Activated CD8-positive, alpha-beta memory T cell treated with anti-CD3 and anti-CD28 coated beads for 36 hours (primary cell): ENCODE measurements around the gene TTC17. TPM values are rescaled to one million over a fixed set of nuclear protein-coding genes. Genes with fewer than 3 reads are reported as not detected.
"Not testable (repeated sequence)": the region's sequence is repeated elsewhere in the genome, so short reads cannot be mapped to it uniquely, and the experiment has no call there.

ENCODE experiments used
- CTCF ChIA-PET: fragments of 350-600 bp; sonication (Branson Sonifier 250); formaldehyde crosslinking; loops from one replicate; lab custom pipeline; 2021; ENCODE audit warnings: antibody characterized with exemption; lab: Charles Lee
- POLR2A ChIA-PET: fragments of 350-600 bp; sonication (Branson Sonifier 250); formaldehyde crosslinking; loops from one replicate; lab custom pipeline; 2021; ENCODE audit warnings: antibody characterized with exemption; lab: Charles Lee
- total RNA-seq, 2 experiments: library from RNA; stranded (reverse); gene quantifications; one replicate each; pipeline ENCODE4 v1.2.3, GENCODE V29; 2021

TTC17 gene, protein sequence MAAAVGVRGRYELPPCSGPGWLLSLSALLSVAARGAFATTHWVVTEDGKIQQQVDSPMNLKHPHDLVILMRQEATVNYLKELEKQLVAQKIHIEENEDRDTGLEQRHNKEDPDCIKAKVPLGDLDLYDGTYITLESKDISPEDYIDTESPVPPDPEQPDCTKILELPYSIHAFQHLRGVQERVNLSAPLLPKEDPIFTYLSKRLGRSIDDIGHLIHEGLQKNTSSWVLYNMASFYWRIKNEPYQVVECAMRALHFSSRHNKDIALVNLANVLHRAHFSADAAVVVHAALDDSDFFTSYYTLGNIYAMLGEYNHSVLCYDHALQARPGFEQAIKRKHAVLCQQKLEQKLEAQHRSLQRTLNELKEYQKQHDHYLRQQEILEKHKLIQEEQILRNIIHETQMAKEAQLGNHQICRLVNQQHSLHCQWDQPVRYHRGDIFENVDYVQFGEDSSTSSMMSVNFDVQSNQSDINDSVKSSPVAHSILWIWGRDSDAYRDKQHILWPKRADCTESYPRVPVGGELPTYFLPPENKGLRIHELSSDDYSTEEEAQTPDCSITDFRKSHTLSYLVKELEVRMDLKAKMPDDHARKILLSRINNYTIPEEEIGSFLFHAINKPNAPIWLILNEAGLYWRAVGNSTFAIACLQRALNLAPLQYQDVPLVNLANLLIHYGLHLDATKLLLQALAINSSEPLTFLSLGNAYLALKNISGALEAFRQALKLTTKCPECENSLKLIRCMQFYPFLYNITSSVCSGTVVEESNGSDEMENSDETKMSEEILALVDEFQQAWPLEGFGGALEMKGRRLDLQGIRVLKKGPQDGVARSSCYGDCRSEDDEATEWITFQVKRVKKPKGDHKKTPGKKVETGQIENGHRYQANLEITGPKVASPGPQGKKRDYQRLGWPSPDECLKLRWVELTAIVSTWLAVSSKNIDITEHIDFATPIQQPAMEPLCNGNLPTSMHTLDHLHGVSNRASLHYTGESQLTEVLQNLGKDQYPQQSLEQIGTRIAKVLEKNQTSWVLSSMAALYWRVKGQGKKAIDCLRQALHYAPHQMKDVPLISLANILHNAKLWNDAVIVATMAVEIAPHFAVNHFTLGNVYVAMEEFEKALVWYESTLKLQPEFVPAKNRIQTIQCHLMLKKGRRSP
- 10 to 100 TPM; 31.8 to 33.7 TPM for total RNA-seq

DNA sequence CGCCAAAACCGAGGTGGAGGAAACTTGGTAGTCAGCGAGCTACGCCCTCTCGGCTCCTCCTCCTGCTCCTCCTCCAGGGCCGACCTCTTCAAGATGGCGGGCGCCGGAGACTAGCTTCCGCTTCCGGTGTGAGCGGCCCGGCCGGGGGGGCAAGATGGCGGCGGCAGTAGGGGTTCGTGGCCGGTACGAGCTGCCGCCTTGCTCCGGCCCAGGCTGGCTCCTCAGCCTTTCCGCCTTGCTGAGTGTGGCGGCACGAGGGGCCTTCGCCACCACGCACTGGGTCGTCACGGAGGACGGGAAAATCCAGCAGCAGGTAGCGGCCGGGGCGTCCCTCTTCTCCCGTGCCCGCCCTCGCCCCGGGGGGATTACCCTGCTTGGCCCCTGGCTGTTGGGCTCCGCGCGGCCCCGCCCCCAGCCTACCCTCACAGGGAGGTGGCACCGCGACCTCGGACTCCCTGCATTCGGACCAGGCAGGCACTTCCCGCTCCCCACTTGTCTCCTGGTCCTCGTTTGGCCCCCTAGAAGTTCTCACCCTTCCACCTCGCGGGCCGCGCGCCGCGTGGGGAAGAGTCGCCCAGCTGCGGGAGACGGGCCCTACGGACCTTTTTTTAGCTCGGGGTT, at the start of gene TTC17:
Gene TTC17 (plus strand): TSS at position 120 of the 621 bp plus-strand sequence. CDS start 35 bp downstream, at position 155.
- ChIA-PET CTCF (interaction anchor here (1.0 to 2.8 kb wide), 2 partner anchors 47 to 209 kb away, joined by 3 to 16 read pairs; partner anchors contain the start of gene API5), POLR2A (interaction anchor here (0.5 to 1.9 kb wide), 7 partner anchors 9 to 322 kb away, joined by 3 to 22 read pairs (median 3); partner anchors contain the start of gene API5)

DNA sequence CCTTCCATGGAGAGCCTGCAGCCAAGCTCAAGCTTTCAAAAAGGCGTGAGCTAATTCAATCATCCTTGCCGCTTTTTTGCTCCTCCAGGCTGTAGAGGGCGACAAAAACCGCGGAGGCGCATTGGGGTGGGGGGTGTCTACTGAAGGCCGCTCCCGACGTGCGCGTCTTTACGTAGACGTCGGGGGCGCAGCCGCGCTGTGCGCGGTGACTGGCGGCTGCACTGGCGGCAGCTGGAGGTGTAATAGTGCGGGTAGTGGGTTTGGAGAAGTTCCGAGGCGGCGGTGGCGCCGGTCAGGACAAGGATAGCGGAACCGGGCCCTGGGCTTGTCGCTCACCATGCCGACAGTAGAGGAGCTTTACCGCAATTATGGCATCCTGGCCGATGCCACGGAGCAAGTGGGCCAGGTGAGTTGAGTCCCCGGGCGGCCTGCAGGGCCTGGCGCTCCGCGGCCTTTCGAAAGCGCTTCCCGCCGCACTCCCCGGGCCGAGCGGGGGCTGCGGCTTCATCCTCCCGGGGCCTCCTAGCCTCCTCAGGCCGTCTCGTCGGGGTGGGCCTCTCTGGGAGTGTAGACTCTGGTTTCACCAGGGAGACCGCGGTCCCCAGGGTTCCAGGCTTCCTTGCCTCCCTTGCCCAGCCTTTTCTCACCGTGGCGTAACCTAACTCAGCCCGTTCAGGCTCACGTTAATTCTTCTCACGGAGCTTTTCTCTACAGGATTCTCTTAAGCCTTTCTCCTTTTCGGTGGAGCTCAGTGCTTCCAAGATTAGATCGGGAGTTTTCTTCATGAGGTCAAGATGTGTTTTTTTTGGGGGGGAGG, 46.7 kb upstream of the TTC17 start, which contains the start of gene API5:
Gene API5 (plus strand): TSS at position 206 of the 817 bp plus-strand sequence. CDS start 132 bp downstream, at position 338.
- ChIA-PET CTCF (interaction anchor here (0.5 to 1.8 kb wide), 8 partner anchors 11 to 593 kb away, joined by 3 to 16 read pairs (median 3); partner anchors contain the start of gene TTC17), POLR2A (interaction anchor here (2.8 kb wide), 1 partner anchor 47 kb away, joined by 22 read pairs; the partner anchor contains the start of gene TTC17)

DNA sequence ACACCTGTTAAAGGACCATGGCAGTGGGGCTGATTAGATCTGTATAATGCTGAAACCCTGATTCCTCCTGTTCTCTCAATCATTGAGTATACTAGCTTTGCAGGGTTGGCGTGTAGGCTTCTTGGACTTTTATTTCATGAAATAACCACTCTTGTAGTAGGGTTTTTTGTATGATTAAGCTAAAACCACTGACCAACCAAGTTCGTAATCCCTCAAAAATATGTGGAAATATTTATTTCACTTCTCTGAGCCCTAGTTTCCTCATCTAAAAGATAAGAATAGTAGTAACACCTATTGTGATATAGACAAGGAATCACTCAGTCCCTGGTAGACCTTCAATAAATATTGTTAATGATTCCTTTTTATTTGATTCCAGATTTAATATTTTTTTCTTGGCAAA, 42.8 kb upstream of the TTC17 start:
- CTCF ChIA-PET: no interaction called here
- POLR2A ChIA-PET: no interaction called here

DNA sequence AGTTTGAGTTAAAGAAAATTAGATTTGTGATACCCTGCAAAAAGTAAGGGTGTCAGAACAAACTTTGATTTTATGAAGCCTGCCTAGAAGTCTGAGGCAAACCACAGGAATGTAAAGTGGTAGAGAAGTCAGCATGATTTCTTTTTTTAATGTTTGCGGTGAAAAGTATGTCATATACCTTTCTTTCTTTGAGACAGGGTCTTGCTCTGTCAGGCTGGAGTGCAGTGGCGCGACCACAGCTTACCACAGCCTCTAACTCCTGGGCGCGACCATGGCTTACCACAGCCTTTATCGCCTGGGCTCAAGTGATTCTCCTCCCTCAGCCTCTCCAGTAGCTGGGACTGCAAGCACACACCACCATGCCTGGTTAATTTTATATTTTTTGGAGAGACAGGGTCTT, 42.3 kb upstream of the TTC17 start:
- ChIA-PET POLR2A (no interaction called here), CTCF (no interaction called here)

DNA sequence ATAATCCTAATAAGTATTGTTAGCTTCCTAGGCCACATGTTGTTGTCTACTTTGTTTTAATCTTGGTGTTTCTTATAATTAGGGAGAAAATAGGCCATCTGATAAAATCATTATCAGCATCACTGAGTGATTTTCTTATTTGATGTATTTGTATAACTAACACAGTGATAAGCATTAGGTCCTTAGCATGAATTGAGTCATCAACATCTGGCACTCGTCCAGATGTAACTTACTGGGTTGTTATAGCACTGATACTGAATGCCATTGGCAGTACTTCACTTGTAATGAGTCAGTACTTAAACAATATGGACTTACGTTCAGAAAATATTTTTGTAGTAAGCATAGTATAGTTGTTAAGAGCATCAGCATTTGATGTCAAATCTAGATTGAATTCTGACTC, 30.7 kb upstream of the TTC17 start:
- POLR2A ChIA-PET: no interaction called here

DNA sequence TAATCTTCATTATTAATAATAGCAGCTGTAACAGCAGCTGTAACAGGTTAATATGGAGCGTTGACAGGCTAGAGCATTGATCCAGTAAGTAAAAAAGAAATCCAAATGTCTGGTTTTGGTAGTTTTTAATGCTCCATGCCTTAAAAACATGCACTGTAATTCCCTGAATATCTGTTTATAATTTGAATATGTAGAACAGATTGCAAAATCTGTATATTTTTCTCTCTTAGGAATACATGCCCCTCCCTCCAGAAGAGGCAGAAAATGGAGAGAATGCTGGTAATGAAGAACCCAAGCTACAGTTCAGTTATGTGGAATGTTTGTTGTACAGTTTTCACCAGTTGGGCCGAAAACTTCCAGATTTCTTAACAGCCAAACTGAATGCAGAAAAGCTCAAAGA, 30.2 kb upstream of the TTC17 start:
- CTCF ChIA-PET: interaction anchor here (1.0 kb wide), 1 partner anchor 16 kb away, joined by 3 read pairs; the partner anchor contains the start of gene API5
- POLR2A ChIA-PET: no interaction called here

More for the DNA sequence above, 30.7 kb upstream of the TTC17 start:
- CTCF ChIA-PET: interaction anchor here (1.0 kb wide), 1 partner anchor 16 kb away, joined by 3 read pairs; the partner anchor contains the start of gene API5

DNA sequence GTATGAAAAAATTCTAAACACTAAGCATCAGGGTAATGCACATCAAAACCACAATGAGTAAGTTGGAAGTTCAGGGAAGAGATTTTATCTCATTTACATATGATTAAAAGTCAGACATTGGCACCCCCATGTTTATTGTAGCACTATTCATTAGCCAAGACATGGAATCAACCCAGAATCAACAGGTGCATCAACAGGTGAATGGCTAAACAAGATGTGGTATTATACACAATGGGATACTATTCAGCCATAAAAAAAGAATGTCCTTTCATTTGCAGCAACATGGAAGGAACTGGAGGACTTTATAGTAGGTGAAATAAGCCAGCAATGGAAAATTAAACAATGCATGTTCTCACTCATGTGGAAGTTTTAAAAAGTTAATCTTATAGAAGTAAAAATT, 17.6 kb upstream of the TTC17 start:
- ChIA-PET CTCF (no interaction called here), POLR2A (no interaction called here)

DNA sequence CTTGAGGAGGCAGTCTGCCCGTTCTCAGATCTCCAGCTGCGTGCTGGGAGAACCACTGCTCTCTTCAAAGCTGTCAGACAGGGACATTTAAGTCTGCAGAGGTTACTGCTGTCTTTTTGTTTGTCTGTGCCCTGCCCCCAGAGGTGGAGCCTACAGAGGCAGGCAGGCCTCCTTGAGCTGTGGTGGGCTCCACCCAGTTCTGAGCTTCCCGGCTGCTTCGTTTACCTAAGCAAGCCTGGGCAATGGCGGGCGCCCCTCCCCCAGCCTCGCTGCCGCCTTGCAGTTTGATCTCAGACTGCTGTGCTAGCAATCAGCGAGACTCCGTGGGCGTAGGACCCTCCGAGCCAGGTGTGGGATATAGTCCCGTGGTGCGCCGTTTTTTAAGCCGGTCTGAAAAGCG, 7.3 kb upstream of the TTC17 start:
- POLR2A ChIA-PET, CTCF ChIA-PET: not testable (repeated sequence)

DNA sequence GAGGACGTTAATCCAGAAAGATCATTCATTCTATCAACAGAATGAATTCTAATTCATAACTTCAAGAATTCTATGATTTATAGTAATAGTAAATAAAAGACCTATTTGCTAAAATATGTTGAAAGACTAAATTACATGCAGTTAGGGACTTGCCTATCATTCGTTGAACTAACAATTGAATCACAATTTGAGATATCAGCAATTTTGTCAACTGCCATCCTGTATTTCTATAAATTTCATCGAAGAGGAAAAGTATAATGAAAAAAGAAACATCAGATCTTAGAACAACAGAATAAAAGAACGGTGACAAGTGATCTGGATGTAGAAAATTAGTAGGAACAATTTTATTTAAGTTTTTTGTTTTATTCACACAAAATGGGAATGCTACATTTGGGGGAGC, 4.4 kb upstream of the TTC17 start:
- ChIA-PET CTCF (no interaction called here), POLR2A (no interaction called here)

DNA sequence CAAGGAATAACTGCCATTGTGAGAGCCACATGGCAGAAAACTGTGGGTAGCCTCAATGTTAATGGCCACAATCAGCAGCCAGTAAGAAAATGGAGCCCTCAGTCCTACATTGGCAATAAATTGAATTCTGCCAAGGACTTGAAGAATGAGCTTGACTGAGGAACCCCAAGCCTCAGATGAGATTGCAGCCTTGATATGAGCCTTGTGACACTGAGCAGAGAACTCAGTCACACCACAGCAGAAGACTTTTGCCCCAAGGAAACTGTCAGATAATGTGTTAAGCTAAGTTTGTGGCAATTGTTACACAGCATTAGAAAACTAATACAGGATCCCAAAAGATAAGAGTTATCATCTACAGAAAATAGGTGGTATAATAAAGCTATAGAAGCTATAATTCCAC, 2.4 kb upstream of the TTC17 start:
- ChIA-PET CTCF (no interaction called here), POLR2A (no interaction called here)

DNA sequence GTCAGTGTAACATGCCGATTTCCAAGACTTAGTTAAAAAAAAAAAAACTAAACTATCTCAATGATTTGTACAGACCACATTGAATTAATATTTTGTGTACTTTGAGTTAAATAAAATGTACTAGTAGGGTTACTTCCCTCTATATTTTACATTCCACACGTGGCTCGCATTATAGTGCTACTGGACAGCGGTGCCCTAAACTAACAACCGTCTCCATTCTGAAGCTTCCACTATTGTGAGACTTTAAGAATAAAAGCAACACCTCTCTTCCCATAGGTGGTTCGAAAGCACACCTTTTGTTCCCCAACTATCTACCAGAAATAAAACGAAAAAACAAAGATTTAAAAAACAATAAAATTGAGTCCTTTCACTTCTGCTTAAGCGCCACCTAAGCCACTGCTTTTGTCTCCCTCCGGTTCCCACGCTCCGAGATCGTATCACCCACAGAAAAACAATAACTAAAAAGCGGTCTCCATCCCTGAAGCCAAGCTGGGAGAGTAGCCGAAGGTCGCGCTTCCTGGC, 380 bp upstream of the TTC17 start:
- CTCF ChIA-PET: interaction anchor here (2.8 kb wide), 1 partner anchor 46 kb away, joined by 16 read pairs; the partner anchor contains the start of gene API5
- POLR2A ChIA-PET: interaction anchor here (0.5 to 1.9 kb wide), 7 partner anchors 10 to 323 kb away, joined by 3 to 22 read pairs (median 3); partner anchors contain the start of gene API5

DNA sequence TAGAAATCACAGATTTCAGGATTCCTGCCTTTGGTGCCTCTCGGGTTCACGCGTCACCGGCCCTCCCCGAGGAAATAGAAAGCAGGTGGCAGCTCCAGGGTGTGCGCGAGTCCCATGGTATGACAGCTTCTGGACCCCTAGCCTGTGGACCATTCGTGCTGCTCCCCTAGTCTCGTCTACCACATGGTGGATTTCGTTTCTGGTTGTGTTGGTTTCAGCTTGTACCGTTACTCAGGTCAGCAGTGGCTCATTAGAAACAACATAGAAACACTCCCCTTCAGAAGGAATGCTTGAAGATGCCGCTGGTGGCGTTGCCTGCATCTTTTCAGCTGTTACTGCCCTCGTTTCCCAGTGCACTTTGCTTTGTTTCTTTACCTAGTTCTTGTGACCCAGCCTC, 700 bp downstream of the TTC17 start:
- ChIA-PET CTCF (interaction anchor here (1.0 to 2.8 kb wide), 2 partner anchors 47 to 208 kb away, joined by 3 to 16 read pairs; partner anchors contain the start of gene API5), POLR2A (interaction anchor here (1.1 to 1.9 kb wide), 3 partner anchors 9 to 321 kb away, joined by 3 to 22 read pairs (median 11); partner anchors contain the start of gene API5)

DNA sequence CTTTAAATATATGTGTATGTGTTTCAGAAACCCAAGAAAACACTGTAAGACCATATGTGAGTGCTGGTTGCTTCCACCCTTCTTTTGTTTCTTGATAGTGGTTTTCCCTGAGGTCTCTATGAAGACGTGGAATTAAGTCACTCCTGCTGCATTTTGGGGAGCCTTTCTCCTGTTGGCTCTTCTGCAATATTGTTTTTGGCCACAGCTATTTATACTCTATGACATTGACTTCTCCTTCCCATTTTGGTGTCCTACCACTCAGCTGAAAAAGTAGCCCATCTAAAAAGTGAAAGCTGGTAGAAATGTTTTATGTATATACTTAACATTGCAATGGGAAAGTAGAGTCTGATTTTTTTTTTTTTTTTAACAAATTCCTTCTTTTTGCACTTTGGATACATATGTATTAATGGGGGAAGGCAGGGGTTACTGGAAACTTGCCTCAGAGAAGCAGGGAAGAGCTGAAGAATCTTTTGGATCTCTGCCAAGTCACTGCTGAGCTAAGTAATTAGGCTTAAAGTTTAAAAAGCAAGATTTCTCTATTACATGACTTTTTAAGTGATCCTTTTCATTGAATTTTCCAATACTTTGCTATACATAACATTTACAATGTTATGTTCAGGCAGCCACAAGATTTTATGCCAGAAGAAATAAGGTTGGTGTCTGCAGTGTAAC, 1.8 kb downstream of the TTC17 start:
- CTCF ChIA-PET: no interaction called here
- POLR2A ChIA-PET: no interaction called here

DNA sequence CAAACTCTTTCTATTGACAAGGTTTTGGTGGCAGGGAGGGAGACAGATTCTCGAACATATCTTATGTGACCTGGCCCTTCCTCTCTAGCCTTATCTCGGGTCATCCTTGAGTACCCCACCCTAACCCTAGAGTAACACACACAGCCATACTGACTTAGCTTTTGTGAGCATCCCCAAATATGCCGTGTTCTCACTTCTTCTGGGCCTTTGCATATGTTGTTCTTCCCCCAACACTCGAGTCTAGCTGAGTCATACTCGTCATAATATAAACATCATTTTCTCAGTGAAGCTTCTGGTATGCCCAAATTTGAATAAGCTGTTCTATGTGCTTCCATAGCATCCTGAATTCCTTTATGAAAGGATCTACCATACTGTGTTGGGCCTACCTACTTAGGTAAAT, 8.0 kb downstream of the TTC17 start:
- POLR2A ChIA-PET: interaction anchor here (2.2 kb wide), 1 partner anchor 8 kb away, joined by 11 read pairs; the partner anchor contains the start of gene TTC17

DNA sequence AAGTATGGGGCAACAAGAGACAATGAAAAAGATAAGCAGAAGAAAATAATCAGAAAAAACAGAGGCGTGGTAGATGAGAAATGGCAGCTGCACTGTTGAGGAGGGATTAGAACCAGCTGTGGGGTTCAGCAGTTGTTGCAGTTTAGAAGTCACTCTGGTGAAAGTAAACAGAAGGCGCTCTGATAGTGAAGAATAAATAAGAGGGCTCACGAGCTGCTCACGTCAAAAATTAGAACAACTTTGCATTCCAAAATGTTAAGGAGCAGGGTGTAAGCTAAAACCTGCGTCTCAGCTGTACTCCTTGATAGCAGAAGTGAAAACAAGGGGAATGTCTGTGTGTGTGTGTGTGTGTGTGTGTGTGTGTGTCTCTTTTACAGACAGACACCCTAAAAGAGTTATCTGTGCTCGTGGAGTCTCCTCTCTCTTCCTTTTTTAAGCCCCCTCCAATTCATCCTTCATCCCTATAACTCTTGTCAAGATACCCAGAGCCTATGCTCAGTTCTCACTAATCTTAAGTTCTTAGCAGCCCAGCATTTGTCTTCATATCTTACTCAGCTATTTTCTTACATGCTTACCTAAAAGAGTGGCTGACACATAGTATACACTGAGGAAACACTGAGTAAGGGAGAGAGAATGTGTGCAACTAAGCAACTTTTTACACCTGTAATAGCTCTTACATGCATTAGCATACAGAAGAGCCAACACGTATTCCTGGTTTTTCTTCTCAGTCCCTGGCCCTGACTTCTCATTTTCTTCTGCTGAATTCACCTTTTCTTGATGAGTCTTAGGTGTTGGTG, 8.9 kb downstream of the TTC17 start:
- ChIA-PET CTCF (no interaction called here), POLR2A (interaction anchor here (2.2 kb wide), 1 partner anchor 9 kb away, joined by 11 read pairs; the partner anchor contains the start of gene TTC17)

More for the DNA sequence above, 8.0 kb downstream of the TTC17 start:
- CTCF ChIA-PET: no interaction called here

DNA sequence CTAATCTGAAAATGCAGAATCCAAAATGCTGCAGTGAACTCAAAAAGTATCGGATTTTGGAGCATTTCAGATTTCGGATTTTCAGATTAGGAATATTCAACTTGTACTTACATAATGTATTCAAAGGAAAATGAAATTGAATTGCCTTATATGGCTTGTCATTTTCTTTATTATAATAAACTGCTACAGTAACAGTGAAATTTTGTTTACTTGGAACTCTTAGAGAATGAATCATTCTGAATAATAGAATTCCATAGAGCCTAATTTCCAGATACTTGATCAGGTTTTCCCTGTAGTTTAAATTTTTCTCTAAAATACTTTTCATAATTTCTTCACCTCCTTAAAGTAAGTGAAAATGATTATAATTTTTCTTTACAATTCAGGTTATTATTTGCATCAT, 17.3 kb downstream of the TTC17 start:
- ChIA-PET CTCF (no interaction called here), POLR2A (no interaction called here)
